Keratinocyte (primary cell): Measurements from ENCODE around the gene TMTC2. TPM values are rescaled to one million over a fixed set of nuclear protein-coding genes. Genes with fewer than 3 reads are reported as not detected.

Experiments used
- DNase-seq: peaks from one replicate; pipeline ENCODE4 v3.0.0-alpha.2; 2011; ENCODE audit warnings: low read depth, missing footprints, low spot score
- FAIRE-seq: peaks from 2 replicates; lab custom pipeline; 2011; peaks lifted over from hg19 to GRCh38; lab: Jason Lieb, UNC
- H2AFZ ChIP-seq: 2 replicates; pipeline ENCODE4 v1.6.0; 2012; ENCODE audit warnings: low read length, control low read depth, inconsistent platforms; ENCODE audit not compliant: control insufficient read depth
- H3K27ac ChIP-seq: 2 replicates; pipeline ENCODE4 v1.5.1; 2011; ENCODE audit warnings: low read length; ENCODE audit not compliant: control insufficient read depth, insufficient read depth
- H3K27me3 ChIP-seq: 3 replicates; pipeline ENCODE4 v1.6.0; 2011; ENCODE audit warnings: low read length; ENCODE audit not compliant: control insufficient read depth, insufficient read depth; ENCODE audit errors: extremely low read depth
- H3K36me3 ChIP-seq, 2 experiments: 2 replicates in 1 of 2; 3 replicates in 1 of 2; pipeline ENCODE4 v1.5.1; 2011; ENCODE audit warnings: low read length in 2 of 2, mild to moderate bottlenecking in 1 of 2; ENCODE audit not compliant: control insufficient read depth in 2 of 2, insufficient read depth in 2 of 2; ENCODE audit errors: extremely low read depth in 1 of 2
- H3K4me1 ChIP-seq: 3 replicates; pipeline ENCODE4 v1.5.1; 2011; ENCODE audit warnings: low read length; ENCODE audit not compliant: control insufficient read depth, insufficient read depth; ENCODE audit errors: extremely low read depth
- H3K4me2 ChIP-seq: 3 replicates; pipeline ENCODE4 v1.6.0; 2011; ENCODE audit warnings: low read depth, low read length; ENCODE audit not compliant: control insufficient read depth, insufficient read depth; ENCODE audit errors: extremely low read depth
- H3K4me3 ChIP-seq, 3 experiments: fragments of 200-600 bp in 1 of 3; sonication (generic) in 1 of 3; 2 replicates in 2 of 3; 3 replicates in 1 of 3; pipeline ENCODE4 v1.5.1; 2011 to 2016; ENCODE audit warnings: low read length in 3 of 3, mild to moderate bottlenecking in 3 of 3, control low read depth in 2 of 3, inconsistent platforms in 1 of 3, low read depth in 1 of 3, mixed read lengths in 1 of 3, mixed run types in 1 of 3, moderate library complexity in 1 of 3; ENCODE audit not compliant: control insufficient read depth in 2 of 3, insufficient read depth in 2 of 3; ENCODE audit errors: extremely low read depth in 1 of 3
- H3K79me2 ChIP-seq: 2 replicates; pipeline ENCODE4 v1.6.0; 2012; ENCODE audit warnings: low read length; ENCODE audit not compliant: control insufficient read depth, insufficient read depth
- H3K9ac ChIP-seq: 3 replicates; pipeline ENCODE4 v1.6.0; 2011; ENCODE audit warnings: low read length; ENCODE audit not compliant: control insufficient read depth, insufficient read depth; ENCODE audit errors: extremely low read depth
- H3K9me1 ChIP-seq: 3 replicates; pipeline ENCODE4 v1.6.0; 2011; ENCODE audit warnings: low read length; ENCODE audit not compliant: control insufficient read depth, insufficient read depth; ENCODE audit errors: extremely low read depth
- H3K9me3 ChIP-seq: 2 replicates; pipeline ENCODE4 v1.5.1; 2012; ENCODE audit warnings: low read depth, low read length; ENCODE audit not compliant: control insufficient read depth
- H4K20me1 ChIP-seq: 3 replicates; pipeline ENCODE4 v1.6.0; 2011; ENCODE audit warnings: low read length; ENCODE audit not compliant: control insufficient read depth, insufficient read depth; ENCODE audit errors: extremely low read depth
- EZH2 ChIP-seq: IDR thresholded peaks from one replicate; pipeline ENCODE4 v1.6.1; 2012; ENCODE audit warnings: inconsistent platforms, mild to moderate bottlenecking, low read length, moderate library complexity
- dilution Hi-C: fragments of 300-500 bp; cut with MboI; formaldehyde crosslinking; loops from one replicate; pipeline ENCODE4 v1.7.0; 2020; ENCODE audit warnings: low sequenced_read_pairs; ENCODE audit not compliant: extremely low pct_ligation_motif_present
- polyA plus RNA-seq, 5 experiments: library from polyadenylated mRNA; depleted of rRNA in 3 of 5; stranded (reverse) in 3 of 5; stranded (forward) in 1 of 5; unstranded in 1 of 5; fragments of >200 nt; gene quantifications; 1 replicate in 1 of 5; 2 replicates in 3 of 5; 3 replicates in 1 of 5; pipeline versions ENCODE4 v1.2.1 to v1.2.3, GENCODE V29; 2011 to 2012; ENCODE audit warnings: missing spikeins in 2 of 5, low read depth in 1 of 5, low replicate concordance in 1 of 5
- TF ChIP-seq, protein P1 (sequence below), 3 experiments: IDR thresholded peaks in 1 of 3; conservative IDR thresholded peaks in 1 of 3; optimal IDR thresholded peaks in 1 of 3; 2 replicates in 2 of 3; 3 replicates in 1 of 3; pipeline versions ENCODE3 to v1.5.1; 2011; ENCODE audit warnings: low read length in 3 of 3, mild to moderate bottlenecking in 3 of 3, moderate library complexity in 2 of 3, control low read depth in 1 of 3, inconsistent platforms in 1 of 3; ENCODE audit not compliant: insufficient read depth in 2 of 3; ENCODE audit errors: extremely low read depth in 1 of 3

Gene TMTC2
- polyA plus RNA-seq, 1 donor (not counting 4 experiments of a cell fraction or from before 2014, with no cell fraction given), result 3.8 TPM

- Histone ChIP-seq H3K4me1 (no peaks in the 10 kb centered on the region), H3K27me3 (no peaks in the 10 kb centered on the region), H3K79me2 (no peaks in the 10 kb centered on the region), H3K4me2 (no peak overlapping the region), H2AFZ (no peak overlapping the region), H3K9ac (no peak overlapping the region), H3K4me3 (no peak overlapping the region), H3K9me1 (no peaks in the 10 kb centered on the region), H4K20me1 (no peaks in the 10 kb centered on the region), H3K27ac (no peak overlapping the region), H3K36me3 (no peaks in the 10 kb centered on the region), H3K9me3 (no peaks in the 10 kb centered on the region)
- TF ChIP-seq EZH2, result no peak
- TF ChIP-seq, protein P1, sequence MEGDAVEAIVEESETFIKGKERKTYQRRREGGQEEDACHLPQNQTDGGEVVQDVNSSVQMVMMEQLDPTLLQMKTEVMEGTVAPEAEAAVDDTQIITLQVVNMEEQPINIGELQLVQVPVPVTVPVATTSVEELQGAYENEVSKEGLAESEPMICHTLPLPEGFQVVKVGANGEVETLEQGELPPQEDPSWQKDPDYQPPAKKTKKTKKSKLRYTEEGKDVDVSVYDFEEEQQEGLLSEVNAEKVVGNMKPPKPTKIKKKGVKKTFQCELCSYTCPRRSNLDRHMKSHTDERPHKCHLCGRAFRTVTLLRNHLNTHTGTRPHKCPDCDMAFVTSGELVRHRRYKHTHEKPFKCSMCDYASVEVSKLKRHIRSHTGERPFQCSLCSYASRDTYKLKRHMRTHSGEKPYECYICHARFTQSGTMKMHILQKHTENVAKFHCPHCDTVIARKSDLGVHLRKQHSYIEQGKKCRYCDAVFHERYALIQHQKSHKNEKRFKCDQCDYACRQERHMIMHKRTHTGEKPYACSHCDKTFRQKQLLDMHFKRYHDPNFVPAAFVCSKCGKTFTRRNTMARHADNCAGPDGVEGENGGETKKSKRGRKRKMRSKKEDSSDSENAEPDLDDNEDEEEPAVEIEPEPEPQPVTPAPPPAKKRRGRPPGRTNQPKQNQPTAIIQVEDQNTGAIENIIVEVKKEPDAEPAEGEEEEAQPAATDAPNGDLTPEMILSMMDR (optimal IDR thresholded peaks at IDR 0.05 in 1 of 3, IDR thresholded peaks at IDR 0.05 in 1 of 3, conservative IDR thresholded peaks at IDR 0.05 in 1 of 3; ENCODE audit: extremely low read depth in 1 of 3, insufficient read depth in 2 of 3, low read length in 3 of 3), result no peak
- no peak for DNase-seq
- dilution Hi-C loops, result no loop called here
- FAIRE-seq, result no peak
Measured at GRCh38 chr12:82873309-82873708, 186.6 kb downstream of the TMTC2 start.

GRCh38 chr12:82873951-82874350 is 187.2 kb downstream of the TMTC2 start:
- no peak overlapping the region for H3K4me2 ChIP-seq
- no peak overlapping the region for H3K27ac ChIP-seq
- no peak overlapping the region for H3K9ac ChIP-seq
- H2AFZ ChIP-seq, result no peak overlapping the region
- dilution Hi-C loops, result no loop called here
- no peaks in the 10 kb centered on the region for H3K4me1 ChIP-seq
- DNase-seq (no peak), FAIRE-seq (no peak)
- H3K9me3 ChIP-seq, result no peaks in the 10 kb centered on the region
- no peaks in the 10 kb centered on the region for H3K36me3 ChIP-seq
- H3K79me2 ChIP-seq, result no peaks in the 10 kb centered on the region
- H3K27me3 ChIP-seq, result no peaks in the 10 kb centered on the region
- TF ChIP-seq, protein P1 (optimal IDR thresholded peaks at IDR 0.05 in 1 of 3, IDR thresholded peaks at IDR 0.05 in 1 of 3, conservative IDR thresholded peaks at IDR 0.05 in 1 of 3; ENCODE audit: extremely low read depth in 1 of 3, insufficient read depth in 2 of 3, low read length in 3 of 3), result no peak
- no peak for TF ChIP-seq EZH2
- H4K20me1 ChIP-seq, result no peaks in the 10 kb centered on the region
- H3K4me3 ChIP-seq, result no peak overlapping the region
- no peaks in the 10 kb centered on the region for H3K9me1 ChIP-seq
